GM18867 (cell line): ENCODE measurements around the gene MRTO4.

ENCODE experiments used
- ATAC-seq: cut with Tn5 transposase; IDR thresholded peaks from one replicate; pipeline ENCODE4 v1.9.1; 2021; ENCODE audit warnings: mild to moderate bottlenecking, moderate library complexity; ENCODE audit not compliant: unreplicated experiment

MRTO4 gene

GRCh38 chr1:19308509-19308907, 56.9 kb downstream of the MRTO4 start:
- no peak for ATAC-seq

- no peak for ATAC-seq
Observed at GRCh38 chr1:19309123-19309813, 57.7 kb downstream of the MRTO4 start.
